Amniotic stem cell (primary cell): ENCODE results near the gene CACNA1B.
"Not testable (repeated sequence)": the region's sequence is repeated elsewhere in the genome, so short reads cannot be mapped to it uniquely, and the experiment has no call there.

Experiments used
- DNase-seq: peaks from one replicate; lab custom pipeline; 2025; lab: John Stamatoyannopoulos, UW

The CACNA1B gene

DNA sequence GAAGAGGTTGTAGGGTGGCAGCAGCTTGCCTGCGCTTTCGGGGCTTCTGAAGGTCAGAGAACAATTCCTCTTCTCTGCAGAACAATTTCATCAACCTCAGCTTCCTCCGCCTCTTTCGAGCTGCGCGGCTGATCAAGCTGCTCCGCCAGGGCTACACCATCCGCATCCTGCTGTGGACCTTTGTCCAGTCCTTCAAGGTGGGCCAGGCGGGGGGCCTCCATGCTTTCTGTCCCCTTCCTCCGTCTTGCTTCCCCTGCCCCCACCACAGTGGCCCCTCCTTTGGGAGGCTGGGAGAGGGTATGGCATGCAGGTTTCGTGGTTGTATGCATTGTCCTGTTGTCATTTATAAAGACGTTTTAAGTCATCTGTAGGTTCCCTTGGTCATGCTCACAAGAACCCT, 195.8 kb downstream of the CACNA1B start:
- DNase-seq: no peak

DNA sequence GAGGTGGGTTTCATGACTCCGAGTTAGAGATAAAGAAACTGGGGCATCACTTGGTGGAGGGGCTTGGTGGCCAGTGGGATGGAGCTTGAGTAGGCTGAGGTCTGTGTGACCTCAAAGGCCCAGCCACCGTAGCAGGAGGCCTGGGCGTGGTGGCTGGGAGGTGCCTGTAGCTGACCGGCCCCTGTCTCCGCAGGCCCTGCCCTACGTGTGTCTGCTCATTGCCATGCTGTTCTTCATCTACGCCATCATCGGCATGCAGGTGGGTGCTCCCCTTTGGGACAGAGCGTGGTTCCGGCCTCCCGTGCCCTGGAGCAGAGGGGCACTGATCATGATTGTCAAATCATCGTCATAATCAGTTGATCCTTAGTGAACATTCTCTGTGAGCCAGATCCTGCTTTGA, 196.2 kb downstream of the CACNA1B start:
- no peak for DNase-seq

DNA sequence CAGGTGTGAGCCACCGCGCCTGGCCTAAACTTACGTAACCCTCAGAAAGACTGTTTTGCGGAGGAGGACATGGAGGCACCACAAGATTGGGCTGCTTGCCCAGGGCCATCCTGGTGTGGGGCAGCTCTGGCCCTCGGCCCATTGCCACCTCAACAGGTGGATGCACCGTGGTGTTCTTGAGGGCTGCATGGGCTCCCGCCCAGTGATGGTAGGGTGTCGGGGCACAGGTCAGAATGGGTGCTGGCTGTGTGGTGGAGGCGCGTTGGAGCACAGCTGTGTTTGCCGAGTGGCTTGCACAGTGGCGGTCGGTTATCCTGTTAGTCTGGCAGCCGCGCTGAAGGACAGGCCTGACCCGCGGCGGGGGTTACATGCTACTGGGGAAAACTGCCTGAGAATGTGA, 196.9 kb downstream of the CACNA1B start:
- DNase-seq: no peak

DNA sequence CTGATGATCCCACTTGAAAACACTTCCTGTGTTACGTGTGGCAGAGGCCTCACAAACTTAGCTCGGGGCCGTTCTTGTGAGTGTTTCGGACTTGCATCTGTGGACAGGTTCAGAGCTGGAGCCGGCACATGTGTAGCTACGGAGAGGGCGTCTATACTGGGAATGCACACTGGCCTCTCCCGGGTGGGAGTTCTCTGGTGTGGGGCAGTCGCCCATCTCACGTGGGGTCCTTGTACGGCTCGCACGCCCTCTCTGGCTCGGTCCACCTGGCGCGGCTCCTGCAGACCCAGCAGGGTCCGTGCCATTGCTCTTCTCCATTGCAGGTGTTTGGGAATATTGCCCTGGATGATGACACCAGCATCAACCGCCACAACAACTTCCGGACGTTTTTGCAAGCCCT, 197.9 kb downstream of the CACNA1B start:
- no peak for DNase-seq

DNA sequence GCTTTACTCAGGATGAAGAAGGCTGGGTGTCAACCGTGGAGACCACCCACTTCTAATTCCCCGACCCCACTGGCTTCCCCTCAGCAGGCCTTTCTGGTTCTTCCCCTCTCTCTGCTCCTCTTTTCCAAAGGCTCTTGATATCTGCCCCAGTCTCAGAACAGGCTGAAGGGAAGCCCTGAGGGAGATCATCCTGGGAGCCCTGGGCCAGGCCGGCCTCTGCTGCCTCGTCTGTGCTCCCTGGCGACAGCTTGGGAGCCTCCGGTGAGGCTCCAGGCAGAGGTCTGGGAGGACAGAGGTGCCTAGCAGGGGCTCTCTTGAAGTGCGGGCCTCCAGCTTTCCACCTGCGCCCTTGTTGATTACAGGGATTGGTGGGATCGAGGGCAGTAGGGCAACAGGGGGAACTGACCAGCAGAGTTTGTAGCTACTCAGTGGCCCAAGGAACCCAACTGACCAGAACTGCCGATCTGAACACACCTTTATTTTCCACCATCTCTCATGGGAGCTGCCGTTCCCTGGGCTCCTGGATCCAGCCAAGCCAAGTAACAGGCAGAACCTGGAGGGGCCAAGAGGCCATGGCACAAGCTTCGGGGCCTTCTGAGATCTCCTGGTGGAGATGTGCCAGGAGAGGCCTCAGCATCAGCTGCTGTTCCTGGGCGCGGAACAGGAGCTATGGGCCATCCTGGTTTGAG, 198.5 kb downstream of the CACNA1B start:
- DNase-seq: no peak

DNA sequence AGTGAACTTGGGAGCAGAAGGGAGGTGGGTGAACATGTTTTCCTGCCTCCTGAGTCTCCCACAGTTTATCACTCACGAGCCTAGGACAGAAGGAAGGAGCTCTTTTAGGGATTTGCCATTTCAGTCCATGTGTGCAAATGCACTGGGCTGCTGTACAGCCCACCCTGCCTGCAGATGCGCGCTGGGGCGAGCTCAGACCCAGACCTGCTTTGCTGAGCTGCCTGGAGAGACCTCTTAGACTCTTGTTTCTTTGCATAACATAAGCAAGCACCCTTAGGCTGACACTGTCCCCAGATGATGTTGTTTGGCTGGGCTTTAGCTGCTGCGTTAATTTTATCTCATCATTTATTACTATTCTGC, 199.0 kb downstream of the CACNA1B start:
- DNase-seq: no peak

DNA sequence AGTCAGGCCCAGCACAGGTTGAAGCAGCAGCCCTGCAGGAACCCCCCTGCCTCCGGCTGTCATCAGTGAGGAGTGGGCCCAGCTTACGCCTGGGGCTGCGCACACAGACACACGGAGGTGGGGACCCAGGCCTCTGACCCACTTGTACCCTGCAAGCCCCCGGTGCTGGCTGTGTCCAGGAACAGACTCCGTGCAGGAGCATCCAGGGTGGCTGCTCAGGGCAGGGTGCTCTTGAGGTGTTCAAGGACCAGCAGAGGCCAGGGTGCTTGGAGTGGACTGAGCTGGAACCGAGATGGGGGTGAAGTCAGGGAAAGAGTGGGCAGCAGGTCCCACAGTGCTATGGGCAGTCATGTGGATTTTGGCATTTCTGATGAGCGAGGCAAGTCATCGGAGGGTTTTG, 199.5 kb downstream of the CACNA1B start:
- no peak for DNase-seq

DNA sequence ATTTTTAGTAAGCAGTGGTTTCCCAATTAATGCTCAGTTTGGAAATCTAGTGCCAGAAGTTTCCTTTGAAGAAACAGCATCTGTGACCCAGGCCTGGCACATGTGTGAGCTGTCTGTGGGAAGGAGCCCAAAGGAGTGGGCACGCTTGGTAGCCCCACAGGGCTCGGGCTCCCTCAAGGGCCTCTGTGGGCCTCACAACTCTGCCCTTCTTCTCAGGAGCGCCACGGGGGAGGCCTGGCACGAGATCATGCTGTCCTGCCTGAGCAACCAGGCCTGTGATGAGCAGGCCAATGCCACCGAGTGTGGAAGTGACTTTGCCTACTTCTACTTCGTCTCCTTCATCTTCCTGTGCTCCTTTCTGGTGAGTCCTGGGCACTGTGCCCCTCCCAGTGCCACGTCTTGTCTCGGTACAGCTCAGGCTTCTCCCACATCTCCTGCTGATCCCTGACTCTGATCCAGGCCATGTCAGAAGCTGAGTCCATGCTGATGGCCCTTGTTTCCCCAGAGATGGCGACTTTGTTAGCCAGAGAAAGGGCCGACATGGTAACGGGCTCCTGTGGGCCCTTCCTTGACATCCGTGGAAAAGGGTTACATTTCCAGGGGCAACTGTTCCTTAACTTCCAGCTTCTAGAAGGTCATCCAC, 200.4 kb downstream of the CACNA1B start:
- no peak for DNase-seq

DNA sequence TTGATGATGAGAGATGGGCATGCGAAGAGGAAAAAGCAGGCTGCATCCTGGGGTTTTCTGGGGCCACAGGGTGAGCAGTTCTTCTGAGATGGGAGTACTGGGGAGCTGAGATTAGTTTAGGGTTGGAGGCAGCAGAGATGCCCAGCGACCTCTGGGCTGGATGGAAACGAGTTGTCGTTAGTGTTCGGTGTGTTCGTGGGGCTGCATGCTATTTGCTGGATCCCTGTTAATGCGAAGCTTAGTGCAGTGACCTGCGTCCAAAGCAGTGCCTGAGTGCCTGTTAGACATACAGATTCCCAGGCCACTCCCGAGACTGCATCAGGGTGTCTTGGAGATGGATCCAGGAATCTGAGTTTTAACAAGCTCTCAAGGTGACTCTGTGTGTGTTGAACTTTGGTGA, 201.3 kb downstream of the CACNA1B start:
- DNase-seq: no peak

DNA sequence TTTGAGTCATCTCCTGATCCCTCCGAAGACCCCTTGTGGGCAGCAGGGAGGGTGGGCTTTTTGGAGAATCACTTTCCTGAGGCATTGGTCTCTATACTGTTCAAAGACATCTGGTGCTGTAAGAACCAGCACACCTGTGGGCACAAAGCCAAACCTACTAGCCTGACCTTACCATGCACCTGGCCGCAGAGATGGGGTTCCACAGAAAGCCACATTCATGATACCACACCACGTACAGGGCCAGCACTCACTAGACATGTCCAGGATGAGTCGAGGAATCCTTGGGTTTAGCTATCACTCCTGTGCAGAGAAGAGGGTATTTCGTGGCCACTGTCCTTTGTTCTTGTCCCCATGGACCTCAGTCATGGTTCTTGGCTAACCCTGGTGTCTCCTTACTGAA, 203.4 kb downstream of the CACNA1B start:
- no peak for DNase-seq

DNA sequence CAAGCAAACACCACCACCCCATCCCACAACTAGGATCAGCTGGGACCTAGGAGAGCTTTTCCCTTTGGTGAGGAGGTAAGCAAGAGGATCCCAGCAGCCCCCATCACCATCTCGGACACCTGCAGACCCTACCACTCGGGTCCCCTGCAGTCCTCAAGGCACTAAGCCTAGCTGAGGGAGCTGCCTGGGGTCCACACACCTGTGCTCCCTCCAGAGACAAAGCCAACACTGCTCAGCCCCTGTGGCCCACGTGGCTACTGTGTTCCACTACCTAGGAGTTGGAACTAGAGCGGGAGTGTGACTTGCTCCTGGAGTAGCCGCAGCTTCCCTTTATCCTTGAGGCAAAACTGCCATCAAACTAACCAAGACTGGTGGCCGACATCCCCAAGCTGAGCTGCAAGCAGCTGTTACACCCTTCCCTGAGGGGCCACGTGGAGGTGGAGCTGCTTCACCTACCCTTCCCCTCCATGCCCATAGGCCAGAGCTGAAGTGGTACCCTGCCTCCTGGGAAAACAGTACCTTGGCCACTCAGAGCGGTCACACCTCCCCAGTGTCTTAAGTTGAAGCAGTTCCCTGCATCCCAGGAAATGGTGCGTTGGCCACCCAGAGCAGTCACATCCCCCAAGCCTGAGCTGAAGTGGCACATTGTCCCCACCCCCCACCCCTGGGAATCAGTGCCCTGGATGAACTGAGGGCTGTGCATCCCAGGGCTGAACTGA, 205.5 kb downstream of the CACNA1B start:
- DNase-seq: no peak

DNA sequence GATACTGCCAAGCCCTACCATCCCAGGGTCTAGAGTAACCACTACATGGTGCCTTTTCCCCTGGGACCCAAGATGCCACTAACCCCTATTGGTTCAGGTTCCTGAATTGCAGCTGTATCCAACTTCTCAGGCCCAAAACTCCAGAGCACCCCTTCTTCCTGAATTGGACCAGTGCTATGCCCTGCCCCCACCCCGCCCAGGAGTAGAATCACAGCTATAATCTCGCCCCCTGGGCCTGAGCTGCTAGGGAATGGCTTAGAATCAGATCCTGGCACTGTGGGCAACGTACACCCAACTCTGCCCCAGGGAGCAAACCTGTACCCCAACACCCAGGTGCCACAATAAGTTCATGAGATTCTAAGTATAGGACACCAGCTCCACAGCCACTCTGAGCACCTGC, 206.3 kb downstream of the CACNA1B start:
- DNase-seq: no peak

DNA sequence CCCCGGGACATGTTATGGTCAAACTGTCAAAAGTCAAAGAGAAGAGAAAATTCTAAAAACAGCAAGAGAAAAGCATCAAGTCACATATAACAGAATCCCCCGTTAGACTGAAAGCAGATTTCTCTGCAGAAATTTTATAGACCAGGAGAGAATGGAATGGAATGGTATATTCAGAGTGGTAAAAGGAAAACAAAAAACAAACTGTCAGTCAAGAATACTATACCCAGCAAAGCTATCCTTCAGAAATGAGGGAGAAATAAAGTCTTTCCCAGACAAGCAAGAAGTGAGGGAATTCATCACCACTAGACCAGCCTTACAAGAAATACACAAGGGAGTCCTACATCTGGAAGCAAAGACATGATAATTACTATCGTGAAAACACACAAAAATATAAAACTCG, 208.0 kb downstream of the CACNA1B start:
- DNase-seq: no peak

DNA sequence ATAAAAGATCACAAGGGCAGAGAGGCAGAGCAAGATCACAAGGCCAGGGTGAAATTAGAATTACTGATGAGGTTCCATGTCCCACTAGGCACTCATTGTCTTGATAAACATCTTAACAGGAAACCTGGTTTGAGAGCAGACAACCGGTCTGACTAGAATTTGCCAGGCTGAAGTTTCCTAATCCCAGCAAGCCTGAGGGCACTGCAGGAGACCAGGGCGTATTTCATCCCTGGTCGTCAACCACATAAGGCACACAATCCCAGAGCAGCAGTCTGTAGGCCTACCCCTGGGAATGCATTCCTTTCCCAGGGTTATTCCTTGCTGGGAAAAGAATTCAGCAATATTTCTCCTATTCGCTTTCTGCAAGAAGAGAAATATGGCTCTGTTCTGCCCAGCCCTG, 214.5 kb downstream of the CACNA1B start:
- not testable (repeated sequence) for DNase-seq

DNA sequence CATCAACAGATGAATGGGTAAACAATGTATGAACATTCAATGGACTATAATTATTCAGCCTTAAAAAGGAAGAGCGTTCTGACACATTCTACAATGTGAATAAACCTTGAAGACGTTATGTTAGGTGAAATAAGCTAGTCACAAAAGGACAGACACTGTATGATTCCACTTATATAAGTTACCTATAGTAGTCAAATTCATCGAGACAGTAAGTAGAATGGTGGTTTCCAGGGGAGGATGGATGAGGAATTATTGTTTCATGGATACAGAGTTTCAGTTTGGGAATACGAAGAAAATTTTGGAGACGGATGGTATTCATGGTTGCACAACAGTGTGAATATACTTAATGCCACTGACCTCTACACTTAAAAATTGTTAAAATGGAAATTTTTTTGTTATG, 216.4 kb downstream of the CACNA1B start:
- DNase-seq: no peak

DNA sequence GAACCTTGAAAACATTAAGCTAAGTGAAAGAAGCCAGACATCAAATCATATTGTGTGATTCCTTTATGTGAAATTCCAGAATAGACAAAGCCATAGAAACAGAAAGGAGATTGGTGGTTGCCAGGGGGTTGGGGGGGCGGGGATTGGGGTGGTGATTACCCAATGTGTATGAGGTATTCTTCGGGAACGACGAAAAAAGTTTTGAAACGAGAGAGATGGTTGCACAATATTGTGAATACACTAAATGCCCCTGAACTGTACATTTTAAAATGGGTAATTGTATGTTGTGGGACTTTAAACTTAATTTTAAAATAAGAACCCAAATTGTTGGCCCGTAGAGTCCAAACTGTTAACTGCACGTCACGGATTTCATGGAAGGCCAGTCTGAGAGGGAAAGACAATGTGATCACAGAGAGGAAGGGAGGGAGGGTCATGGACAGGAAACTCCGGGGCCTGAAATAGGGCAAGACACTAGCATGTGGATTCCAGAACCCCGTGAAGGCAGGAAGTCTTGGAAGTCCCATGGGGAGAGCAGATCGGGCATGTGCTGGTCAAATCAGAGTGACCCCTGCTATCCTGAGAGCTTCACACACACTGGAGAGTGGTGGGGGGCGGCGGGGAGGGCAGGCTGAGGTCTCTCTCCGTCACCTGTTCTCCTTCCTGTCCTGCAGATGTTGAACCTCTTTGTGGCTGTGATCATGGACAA, 218.4 kb downstream of the CACNA1B start:
- DNase-seq: no peak

DNA sequence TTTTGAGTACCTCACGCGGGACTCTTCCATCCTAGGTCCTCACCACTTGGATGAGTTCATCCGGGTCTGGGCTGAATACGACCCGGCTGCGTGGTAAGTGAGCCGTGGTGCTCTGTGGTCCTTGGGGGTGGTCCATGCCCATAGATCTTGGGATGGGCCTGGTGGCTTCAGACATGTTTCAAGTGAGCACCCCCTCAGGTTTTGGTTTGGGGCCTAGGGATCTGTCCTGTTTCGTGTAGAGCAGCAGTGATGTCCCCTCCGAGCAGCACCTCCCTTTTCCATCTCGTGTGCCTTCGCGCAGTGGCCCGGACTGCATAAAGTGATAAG, 218.9 kb downstream of the CACNA1B start:
- DNase-seq: no peak

DNA sequence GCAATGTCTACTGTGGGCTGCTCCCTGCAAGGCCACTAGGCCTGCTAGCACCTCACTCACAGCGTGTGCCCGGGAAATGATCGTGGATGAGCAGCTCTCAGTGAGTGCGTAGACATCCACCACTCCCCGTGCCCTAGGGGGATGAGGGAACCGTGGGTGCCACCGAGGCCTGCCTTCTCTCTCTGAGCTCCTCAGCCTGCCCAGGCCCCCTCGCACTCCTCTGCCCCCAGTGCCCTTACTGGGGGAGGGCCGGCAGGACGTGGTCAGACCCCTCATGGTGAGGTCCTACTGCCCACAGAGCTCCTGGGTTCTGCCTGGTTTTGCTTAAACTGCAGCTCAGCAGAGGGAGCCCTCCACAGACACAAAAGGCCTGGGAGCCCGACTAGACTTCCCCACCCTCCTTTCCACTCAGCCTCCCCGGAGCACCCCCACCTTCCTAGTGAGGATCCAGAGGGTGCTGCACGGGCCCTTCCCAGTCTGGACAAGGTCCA, 220.0 kb downstream of the CACNA1B start:
- DNase-seq: no peak

DNA sequence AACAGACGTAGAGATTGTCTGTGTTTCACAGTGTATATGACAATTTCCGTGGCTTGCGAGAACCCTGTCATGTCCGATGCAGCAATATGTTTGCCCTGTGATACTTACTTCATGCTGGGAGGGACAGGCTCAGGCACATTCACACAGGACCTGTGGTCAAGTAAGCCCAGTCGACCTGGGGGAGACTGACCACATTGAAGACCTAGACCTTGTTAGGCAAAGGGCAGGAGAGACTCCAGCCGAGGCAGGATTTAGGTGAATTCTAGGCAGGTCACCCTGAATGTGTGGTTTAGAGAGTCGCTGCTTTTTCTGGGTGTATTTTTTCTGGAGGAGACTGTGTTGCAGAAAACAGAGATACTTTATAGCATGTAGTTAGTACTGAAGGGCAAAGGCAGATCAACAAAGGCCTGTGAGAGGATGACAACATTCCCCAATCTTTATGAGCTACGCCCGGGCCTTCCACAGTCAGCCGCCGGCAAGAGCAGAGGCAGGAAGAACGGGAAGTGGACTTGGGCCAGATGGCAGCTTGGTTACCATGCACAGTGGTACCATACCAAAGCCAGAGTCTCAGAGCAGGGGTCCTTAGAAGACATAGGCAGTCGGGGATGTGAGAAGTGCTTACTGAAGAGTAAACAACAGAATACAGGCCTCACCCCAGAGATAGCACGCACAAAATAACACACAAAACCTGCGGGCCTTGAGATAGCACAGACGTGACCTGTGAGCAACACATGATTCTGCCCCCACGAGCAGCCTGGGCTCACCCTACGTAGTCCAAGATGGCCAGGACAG, 220.7 kb downstream of the CACNA1B start:
- DNase-seq: no peak

DNA sequence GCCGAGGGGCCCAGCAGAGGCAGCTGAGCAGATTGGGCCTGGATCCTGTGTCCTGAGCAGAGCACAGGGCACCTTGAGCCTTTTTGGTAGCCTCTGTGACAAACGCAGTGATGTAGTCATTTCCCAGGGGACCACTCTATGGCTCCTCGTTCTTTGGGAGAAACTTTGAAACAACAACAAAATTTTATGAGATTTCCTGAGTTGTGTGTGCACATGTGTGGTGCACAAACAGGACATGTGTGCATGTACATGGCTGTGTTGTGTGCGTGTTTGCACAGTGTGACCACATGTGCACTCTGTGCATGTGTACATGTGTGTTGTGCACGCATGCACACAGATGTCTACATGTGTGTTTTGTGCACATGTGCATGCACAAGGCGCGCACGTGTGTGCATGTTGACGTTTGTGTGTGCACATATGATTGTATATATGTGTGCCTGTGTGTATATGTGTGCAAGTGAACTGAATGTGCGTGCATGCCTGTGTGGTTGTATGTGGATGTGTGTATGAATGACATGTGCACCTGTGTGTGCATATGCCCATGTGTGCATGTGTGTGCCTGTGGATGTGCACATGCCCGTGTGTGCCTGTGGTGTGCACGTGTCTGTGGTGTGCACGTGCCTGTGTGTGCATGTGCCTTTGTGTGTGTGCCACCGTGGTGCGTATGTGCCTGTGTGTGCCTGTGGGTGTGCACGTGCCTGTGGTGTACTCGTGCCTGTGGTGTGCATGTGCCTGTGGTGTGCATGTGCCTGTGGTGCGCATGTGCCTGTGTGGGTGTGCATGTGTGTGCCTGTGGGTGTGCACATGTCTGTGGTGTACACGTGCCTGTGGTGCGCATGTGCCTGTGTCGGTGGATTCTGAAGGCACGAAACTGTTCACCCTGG, 221.6 kb downstream of the CACNA1B start:
- no peak for DNase-seq
